Activated CD4-positive, alpha-beta T cell treated with anti-CD3 and anti-CD28 coated beads for 24 hours (primary cell): ENCODE data around the gene UNC5A.

ENCODE experiments used
- DNase-seq, 2 donors: peaks; one replicate each; pipeline ENCODE4 v3.0.0-alpha.2; 2020; ENCODE audit warnings: low read depth in 2 of 2

UNC5A gene

DNA sequence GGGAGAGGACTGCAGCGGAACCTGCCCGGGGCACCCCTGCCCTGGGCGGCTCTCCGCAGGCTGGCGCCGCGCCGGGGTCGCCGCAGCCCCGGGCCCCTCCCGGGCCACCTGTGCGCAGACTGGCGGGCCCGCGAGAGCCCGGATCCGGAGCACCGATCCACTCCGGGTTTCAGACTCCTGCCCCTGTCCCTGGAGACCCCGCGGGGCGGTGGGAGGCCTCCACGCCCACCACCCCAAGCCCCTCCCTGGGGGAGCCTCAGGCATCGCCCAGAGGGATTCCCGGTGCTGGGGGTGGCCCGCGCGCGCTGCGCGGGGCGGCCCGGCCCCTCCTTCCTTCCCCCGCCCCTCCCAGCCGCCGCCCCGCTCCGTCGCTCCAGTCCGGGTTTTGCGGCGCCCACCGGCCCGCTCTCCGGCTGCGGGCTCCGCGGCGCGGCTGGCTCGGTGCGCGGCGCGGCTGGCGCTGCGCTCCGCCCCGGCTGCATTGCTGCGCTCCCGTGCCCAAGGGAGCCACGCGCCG is at the start of gene UNC5A:
Gene UNC5A (plus strand): TSS at position 479 of the 517 bp plus-strand sequence. CDS start 192 bp downstream, outside the sequence.
- DNase-seq, result peak; percentile 45 to 52

DNA sequence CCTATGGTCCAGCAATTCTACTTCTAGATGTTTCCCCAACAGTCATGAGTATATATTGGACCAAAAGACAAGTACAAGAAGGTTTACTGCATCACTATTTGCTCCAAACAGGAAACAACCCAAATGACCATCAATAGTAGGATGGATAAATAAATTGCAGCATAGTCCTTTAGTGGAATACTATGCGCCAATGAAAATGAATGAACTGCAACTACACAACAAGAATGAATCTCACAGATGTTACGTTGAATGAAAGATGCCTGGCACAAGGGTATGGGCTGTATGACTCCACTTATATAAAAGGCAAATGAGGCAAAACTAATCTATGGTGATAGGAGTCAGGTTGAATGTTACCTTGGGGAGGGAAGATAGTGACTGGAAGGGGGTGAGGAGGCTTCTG is 48.6 kb upstream of the UNC5A start:
- no peak for DNase-seq

DNA sequence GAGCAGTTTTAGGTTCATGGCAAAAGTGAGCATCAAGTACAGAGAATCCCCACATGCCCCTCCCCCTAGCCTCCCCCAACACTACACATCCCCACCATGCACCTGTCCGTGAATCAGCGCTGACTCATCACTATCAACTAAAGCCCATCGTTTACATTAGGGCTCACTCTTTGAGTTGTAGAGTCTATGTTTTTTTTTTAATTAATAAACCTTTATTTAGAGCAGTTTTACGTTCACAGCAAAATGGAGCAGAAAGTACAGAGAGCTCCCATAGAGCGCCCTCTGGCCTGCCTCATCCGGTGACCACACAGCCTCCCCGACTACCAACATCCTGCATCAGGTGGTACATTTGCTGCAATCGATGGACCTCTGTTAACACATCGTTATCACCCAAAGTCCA is 47.9 kb upstream of the UNC5A start:
- DNase-seq, result no peak

DNA sequence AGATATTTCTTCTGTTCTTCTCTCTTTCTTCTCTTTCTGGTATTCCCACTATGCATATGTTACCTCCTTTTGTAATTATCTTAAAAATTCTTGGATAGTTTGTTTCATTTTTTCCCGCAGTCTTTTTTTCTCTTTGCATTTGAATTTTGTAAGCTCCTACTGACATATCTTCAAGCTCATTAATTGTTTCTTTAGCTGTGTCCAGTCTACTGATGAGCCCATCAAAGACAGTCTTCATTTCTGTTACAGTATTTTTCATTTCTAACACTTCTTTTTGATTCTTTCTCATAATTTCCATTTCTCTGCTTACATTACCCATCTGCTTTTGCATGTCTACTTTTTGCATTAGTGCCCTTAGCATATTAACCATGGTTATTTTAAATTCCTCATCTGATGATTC is 44.7 kb upstream of the UNC5A start:
- DNase-seq, result no peak

DNA sequence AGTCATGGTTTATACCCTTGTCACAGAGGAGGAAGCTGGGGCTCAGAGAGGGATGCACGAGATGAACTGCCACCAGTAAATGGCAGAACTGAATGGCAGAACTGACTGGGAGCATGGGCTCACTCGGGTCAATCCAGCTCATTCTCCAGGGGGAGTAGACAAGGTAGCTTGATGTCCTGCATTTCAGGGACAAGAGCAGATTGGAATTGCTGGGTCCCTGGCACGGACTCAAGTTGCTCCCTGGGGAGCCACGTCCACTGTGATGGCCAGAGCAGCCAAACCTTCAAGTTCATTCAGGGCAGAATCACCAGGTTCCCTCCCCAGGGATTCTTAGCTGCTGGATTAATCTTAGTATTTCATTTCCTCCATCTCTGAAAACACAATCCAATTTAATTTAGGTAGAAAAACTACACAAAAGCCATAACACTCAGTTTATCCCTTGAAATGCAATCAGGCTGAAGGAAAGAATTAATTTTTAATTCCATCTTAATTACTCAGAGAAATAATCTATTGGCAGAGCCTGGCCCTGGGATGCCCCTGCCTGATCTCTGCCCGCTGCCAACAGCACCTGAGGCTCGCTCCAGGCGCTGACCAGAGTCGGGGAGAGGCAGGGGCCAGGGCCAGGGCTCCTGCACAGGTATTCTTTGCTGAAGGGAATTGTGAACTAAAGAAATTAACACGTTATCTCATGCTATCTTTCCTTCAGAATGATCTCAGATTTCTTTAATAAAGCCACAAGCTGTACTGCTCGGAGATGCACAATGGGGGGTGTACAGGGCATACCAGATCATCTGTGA is 42.0 kb upstream of the UNC5A start:
- no peak for DNase-seq

DNA sequence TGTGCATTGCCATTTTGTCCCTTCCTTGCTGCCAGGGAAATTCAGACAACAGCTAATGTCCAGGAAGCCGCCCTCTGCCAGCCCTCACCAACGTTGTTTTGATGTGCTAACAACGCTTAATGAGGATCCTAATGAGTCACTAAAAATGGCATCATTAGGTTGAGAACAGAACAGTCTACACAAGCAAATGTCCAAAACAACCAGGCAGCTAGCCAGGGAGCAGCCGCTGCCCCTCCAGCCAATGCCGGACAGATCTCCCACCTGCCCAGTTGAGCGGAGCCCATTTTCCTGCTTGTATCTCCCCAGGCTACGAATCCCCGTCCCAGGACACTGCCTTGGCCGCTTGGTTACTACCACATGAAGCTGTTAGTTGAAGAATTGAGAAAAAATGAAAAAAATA is 40.4 kb upstream of the UNC5A start:
- no peak for DNase-seq

DNA sequence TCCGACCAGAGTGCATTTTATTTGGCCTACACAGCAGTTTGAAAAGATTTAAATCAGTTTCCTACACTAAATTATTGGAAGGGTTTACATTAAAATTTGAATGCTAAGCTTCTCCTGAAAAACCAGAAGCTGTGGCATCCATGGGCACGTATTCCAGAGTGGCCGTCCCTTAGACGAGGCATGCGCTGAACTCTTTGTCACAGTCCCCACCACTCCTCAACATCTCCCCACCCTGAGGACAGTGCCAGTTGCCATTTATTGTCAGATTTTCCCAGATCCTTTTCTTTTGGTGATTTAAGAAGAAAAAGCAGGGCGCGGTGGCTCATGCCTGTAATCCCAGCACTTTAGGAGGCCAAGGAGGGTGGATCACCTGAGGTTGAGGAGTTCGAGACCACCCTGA is 39.9 kb upstream of the UNC5A start:
- no peak for DNase-seq

DNA sequence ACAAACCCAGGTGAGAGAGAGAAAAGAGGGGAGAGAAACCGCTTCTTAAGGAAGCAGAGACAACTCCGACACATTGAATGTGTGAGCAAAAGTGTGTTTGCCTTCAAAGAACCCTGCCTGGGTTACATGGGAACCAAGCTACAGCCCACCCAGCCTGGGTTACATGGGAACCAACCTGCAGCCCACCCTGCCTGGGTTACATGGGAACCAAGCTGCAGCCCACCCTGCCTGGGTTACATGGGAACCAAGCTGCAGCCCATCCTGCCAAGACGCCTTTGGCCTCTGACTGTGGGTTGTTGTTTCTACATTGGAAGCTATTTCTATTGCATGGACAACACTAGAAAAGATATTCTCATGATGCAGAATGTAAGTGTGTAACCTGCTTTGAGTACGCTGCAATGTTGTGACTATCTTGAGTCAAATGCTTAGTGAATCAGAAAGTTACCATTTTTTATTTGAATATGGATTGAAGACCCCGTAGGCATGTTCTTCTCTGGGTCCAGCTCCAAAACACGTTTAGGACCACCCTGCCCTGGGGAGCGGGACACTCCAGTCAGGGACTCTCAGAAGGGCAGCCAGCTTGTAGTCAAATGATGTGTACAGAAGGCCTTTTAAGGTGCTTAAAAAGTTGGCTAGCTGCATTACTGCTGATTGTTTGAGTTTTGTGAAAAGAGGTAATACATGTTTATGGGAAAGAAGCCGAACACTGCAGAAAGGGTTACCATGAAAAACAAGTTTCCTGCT is 39.1 kb upstream of the UNC5A start:
- DNase-seq, result no peak

DNA sequence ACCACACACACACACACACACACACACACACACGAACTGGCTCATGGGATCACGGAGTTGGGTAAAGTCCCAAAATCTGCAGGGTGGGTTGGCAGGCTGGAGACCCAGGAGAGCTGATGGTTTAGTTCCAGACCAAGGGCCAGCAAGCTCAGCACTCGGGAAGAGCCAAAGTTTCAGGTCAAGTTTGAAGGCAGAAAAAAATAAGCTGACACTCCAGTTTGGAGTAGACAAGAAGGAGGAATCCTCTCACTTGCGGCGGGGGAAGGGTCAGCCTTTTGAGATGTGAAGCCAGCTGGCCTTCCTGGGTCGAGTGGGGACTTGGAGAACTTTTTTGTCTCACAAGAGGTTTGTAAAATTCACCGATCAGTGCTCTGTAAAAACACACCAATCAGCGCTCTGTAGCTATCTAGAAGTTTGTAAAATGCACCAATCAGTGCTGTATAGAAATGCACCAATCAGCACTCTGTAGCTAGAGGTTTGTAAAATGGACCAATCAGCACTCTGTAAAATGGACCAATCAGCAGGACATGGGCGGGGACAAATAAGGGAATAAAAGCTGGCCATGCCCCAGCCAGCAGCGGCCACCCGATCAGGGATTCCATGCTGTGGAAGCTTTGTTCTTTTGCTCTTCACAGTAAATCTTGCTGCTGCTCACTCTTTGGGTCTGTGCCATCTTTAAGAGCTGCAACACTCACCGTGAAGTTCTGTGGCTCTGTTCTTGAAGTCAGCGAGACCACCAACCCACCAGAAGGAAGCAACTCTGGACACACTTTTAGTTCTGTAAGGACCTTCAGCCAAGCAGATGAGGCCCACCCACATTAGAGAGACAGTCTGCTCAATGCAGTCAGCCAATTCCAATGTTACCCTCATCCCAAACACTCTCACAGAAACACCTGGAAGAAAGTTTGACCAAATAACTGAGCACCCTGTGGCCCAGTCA is 37.8 kb upstream of the UNC5A start:
- DNase-seq, result no peak

DNA sequence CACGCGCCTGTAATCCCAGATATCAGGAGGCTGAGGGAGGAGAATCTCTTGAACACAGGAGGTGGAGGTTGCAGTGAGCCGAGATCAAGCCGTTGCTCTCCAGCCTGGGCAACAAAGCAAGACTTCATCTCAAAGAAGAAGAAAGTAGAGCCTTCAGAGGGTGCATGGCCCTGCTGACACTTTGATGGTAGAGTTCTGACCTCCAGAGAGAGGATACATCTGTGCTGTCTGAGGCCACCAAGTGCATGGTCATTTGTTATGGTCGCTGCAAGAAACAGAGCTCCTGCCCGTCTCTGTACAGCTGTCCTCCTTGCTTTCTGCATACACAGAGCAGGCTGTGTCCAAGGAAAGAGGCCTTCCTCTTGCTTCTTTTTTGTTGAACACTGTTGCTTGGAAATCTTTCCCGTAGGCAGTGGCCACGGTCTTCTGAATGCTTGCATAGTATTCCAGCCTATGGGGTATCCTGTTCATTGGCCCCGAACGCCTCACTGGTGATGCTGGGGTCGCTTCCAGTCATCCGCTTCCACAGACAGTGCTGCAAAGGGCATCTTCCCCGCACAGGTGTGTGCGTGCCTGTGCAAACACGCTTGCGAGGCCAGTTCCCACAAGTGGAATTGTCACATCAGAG is 36.8 kb upstream of the UNC5A start:
- no peak for DNase-seq

DNA sequence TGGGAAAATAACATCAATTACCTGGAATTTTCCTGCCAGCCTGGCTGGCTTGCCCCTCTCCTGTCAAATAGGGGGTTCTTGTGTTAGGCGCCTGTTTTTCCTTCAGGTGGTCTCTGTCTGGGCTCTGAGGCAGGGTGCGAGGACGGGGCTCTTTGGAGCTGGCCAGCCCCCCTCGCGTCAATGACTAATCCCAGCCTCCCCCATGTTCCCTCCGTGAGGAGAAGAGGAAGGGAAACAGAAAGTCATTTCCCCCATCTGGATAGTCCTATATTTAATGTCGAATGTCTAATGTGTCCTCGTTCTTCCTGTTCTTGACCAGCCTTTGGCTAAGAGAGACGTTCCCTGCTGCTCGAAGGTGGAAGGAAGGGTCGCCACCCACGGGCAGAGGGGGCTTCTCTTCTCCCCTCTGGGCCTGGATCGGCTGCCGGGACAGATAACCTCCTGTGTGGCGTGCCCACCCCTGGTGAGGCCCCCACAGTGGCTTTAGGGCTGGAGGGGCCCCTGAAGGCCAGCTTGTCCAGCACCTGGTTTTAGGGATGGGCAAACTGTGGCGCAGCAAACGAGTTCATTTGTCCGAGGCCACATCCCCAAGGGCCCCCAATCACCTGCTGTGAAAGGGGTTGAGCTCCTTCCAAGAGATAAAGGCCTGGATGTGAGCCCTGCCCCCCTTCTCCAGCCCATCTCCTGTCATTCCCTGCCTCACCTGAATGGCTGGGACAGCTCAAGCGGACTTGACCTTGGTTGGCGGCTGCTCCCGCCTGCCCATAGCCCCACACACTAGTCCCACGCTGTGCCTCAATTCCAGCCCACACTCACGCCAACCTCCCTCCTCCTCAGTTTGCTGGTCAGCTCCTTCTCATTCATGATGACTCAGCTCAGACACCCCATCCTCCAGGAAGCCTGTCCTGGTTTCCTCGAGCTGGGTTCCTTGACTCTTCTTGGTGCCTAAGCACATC is 35.9 kb upstream of the UNC5A start:
- DNase-seq, result no peak

DNA sequence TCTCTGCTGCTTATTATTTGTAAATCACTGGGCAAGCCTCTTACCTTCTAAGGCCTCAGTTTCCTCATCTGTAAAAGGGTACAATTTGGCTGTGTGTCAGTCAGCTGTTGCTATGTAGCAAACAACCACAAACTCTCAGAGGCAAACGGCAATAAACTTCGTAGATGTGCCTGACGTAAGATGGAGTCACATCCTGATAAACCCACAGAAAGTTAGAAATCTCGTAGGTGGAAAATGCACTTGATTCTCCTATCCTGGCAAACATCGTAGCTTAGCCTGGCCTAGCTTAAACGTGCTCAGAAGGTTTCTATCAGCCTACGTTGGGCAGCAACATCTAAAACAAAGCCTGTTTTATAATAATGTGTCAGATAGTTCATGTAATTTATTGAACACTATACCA is 35.0 kb upstream of the UNC5A start:
- no peak for DNase-seq

DNA sequence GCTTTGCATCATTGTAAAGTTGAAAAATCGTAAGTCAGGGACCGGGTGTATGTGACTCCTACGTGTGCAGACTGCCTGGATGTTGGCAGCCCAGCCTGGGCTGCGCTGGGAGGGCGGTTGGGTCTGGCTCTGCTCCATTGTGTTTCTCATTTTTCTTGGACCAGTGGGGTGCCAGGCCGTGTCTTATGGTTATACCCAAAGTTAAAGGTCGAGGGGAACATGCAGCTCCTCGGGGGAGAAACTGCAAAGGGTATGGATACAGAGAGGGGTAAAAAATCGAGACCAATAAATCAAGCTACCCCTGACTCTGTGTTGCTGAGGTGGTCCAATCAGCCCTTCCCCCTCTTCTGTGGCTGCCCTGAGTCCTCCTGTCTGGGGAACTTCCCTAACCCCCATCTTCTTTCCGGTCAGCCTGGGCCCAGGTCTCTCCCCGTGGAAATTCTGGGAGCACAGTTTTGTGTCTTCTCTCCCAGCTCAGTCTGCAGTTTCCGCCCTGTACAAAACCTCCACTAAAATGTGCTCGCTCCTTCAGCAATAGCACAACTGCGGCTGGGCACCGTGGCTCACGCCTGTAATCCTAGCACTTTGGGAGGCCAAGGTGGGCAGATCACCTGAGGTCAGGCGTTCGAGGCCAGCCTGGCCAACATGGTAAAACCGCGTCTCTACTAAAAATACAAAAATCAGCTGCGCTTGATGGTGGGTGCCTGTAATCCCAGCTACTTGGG is 34.1 kb upstream of the UNC5A start:
- DNase-seq, result no peak

DNA sequence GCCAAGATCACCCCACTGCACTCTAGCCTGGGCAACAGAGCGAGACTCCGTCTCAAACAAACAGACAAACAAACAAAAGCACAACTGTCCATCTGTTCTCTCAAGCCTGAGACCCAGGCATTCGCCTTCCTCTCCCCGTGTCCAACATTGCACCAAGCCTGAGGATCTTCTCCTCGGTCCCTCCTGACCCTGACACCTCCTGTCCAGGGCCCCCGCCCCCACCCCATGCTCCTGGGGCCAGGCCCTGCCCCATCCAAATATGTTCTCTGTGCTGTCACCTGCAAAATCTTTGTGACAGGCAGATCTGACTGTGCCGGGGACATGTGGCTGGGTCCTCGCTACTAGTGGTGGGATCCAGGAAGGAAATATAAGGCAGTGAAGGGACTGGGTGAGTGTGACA is 33.4 kb upstream of the UNC5A start:
- no peak for DNase-seq

DNA sequence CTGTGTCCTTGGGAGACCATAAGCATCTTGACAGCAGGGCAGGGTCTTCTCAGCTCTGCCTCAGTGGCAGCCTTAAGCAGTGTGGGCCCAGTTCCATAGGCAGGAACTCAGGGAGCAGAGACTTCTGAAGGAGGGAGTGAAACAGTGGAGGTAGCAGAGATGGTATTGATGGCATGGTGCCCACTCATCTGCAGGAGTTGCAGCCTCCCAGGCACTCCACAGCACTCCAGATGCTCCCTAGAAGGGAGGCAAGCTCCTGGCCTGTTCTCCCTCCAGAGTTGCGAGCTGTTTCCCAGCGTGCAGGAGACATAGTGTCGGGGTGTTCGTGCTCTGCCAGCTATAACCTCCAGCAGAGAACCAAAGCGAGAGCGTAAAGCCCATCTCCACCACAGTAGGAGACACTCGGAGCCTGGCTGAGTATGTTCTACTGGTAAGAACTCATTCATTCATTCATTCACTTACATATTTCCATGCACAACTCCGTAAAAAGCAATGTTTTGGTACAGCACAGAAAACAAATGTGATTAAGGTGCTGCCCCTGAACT is 31.4 kb upstream of the UNC5A start:
- no peak for DNase-seq

DNA sequence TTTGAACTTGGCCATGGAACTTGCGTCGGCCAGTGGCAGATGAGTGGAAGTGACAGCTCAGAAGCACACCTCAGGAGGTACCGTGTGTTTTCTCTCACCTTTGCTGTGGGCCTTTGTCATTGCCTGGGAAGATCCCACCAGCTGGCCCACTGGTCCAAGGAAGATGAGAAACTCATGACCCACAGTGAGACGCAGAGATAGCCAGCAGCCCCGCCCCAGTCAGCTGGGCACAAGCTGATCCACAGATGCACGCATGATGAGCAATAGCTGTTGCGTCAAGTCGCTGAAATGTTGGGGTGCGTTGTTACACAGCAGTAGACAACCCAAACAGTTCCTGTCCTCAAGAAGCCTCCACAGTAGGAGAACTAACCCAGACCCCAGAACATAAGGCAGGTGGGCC is 30.8 kb upstream of the UNC5A start:
- no peak for DNase-seq

DNA sequence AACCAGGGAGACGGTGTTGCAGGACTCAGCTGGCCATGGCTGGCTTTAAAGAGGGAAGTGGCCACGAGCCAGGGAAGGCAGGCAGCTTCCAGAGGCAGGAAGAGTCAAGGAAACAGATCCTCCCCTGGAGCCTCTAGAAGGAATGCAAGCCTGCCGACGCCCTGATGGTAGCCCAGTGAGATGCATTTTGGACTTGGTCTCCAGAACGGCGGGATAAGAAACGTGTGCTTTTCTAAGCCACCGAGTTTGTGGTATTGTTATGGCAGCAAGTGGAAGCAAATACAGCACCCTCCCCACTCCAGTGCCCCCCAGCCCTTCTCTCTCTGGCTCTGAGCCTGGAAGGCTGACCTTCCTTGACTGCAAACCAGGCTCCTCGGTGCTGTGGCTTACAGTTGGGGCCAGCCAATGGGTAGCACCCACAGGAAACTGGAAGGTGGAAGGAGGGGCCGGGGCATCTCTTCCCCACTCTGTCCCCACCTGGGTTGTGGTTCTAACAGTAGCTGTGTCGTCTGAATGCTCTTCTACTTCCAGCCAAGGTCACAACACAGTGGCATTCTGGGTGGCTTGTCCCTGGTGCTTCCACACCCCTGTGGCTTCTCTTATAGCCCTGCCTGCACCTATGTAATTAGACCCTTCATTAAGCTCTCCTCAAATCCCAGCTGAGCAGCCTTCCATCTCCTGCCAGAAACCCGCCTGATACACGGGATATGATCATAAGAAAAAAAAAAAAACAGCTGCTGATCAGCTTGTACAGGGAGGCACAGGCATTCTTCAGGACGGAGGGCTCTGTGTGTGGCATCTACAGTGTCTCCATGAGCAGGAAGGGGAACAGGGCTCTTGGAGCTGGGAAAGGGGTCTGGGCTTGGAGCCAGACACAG is 29.9 kb upstream of the UNC5A start:
- no peak for DNase-seq

DNA sequence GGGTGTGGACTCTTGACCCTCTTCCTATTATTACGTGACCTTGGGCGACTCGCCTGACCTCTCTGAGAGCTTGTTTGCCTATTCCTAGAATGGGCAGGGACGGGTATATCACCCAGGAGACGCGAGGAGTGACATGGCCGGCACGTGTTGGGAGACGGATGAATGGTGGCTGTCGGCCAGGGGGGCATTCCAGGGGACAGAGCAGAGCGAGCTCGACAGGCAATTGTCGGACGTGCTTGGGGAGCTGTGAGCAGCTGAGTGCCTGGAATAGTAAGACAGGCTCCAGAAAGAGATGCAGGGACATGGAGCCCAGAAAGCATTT is 29.3 kb upstream of the UNC5A start:
- no peak for DNase-seq
